H1 (cell line): ENCODE data around the gene MRE11. TPM values are rescaled to one million over a fixed set of nuclear protein-coding genes. Genes with fewer than 3 reads are reported as not detected.

ENCODE experiments used
- CTCF ChIA-PET: fragments of 300-600 bp; sonication (Branson Sonifier 250); formaldehyde crosslinking; loops from one replicate; lab custom pipeline; 2021; ENCODE audit not compliant: partially characterized antibody; lab: Charles Lee
- POLR2A ChIA-PET: fragments of 300-600 bp; sonication (Branson Sonifier 250); formaldehyde crosslinking; loops from one replicate; lab custom pipeline; 2021; ENCODE audit warnings: inconsistent platforms; ENCODE audit not compliant: partially characterized antibody; lab: Charles Lee
- DNase-seq, 2 experiments: peaks; one replicate each; pipeline versions ENCODE4 v3.0.0 to v3.0.0-alpha.2; 2010 to 2022; ENCODE audit warnings: low spot score in 2 of 2, low read depth in 1 of 2, mixed read lengths in 1 of 2
- FAIRE-seq: peaks from 2 replicates; lab custom pipeline; 2011; peaks lifted over from hg19 to GRCh38; lab: Jason Lieb, UNC
- H2AFZ ChIP-seq: 2 replicates; pipeline ENCODE4 v1.8.1; 2012; ENCODE audit warnings: low read length, inconsistent platforms
- H2AK5ac ChIP-seq: 2 replicates; pipeline ENCODE4 v1.6.1; 2013; ENCODE audit warnings: low read depth, low read length
- H2BK120ac ChIP-seq: replicated peaks from 2 replicates; pipeline ENCODE3; 2013; ENCODE audit warnings: low read depth, low read length, inconsistent platforms
- H2BK12ac ChIP-seq: 2 replicates; pipeline ENCODE4 v1.6.1; 2013; ENCODE audit warnings: low read depth, low read length
- H2BK15ac ChIP-seq: 2 replicates; pipeline ENCODE4 v1.6.1; 2013; ENCODE audit warnings: low read length
- H2BK20ac ChIP-seq: 2 replicates; pipeline ENCODE4 v1.6.1; 2013; ENCODE audit warnings: low read length
- H2BK5ac ChIP-seq: 2 replicates; pipeline ENCODE4 v1.6.1; 2013; ENCODE audit warnings: low read depth, low read length
- H3K14ac ChIP-seq: 2 replicates; pipeline ENCODE4 v1.6.1; 2013; ENCODE audit warnings: inconsistent platforms; ENCODE audit not compliant: insufficient read length
- H3K18ac ChIP-seq: 2 replicates; pipeline ENCODE4 v1.6.1; 2013; ENCODE audit warnings: low read length; ENCODE audit errors: extremely low read depth
- H3K23ac ChIP-seq: 2 replicates; pipeline ENCODE4 v1.6.1; 2013; ENCODE audit warnings: inconsistent platforms; ENCODE audit not compliant: insufficient read length
- H3K23me2 ChIP-seq: 2 replicates; pipeline ENCODE4 v1.6.1; 2013; ENCODE audit warnings: low read depth, low read length
- H3K27ac ChIP-seq: 2 replicates; pipeline ENCODE4 v1.6.1; 2011; ENCODE audit warnings: low read depth, low read length, inconsistent platforms
- H3K27me3 ChIP-seq, 4 experiments: replicated peaks in 1 of 4; 1 replicate in 1 of 4; 2 replicates in 3 of 4; pipeline versions ENCODE4 v1.6.1 to v1.8.1; 2011 to 2013; ENCODE audit warnings: low read length in 3 of 4, mild to moderate bottlenecking in 3 of 4, inconsistent platforms in 2 of 4, mixed read lengths in 2 of 4, moderate library complexity in 1 of 4; ENCODE audit not compliant: control insufficient read depth in 3 of 4, insufficient read depth in 3 of 4; ENCODE audit errors: extremely low read depth in 1 of 4
- H3K36me3 ChIP-seq, 4 experiments: 2 replicates each; pipeline versions ENCODE4 v1.6.1 to v1.8.1; 2011 to 2013; ENCODE audit warnings: mild to moderate bottlenecking in 4 of 4, low read length in 3 of 4, moderate library complexity in 2 of 4, control low read depth in 1 of 4, inconsistent platforms in 1 of 4; ENCODE audit not compliant: insufficient read depth in 4 of 4, control insufficient read depth in 2 of 4
- H3K4ac ChIP-seq: replicated peaks from 2 replicates; pipeline ENCODE3; 2013; ENCODE audit warnings: low read length, low read depth, mixed read lengths, inconsistent platforms; ENCODE audit not compliant: insufficient read length
- H3K4me1 ChIP-seq, 4 experiments: replicated peaks in 1 of 4; 1 replicate in 1 of 4; 2 replicates in 3 of 4; pipeline versions ENCODE4 v1.6.1 to v1.8.1; 2011 to 2013; ENCODE audit warnings: low read length in 3 of 4, inconsistent platforms in 2 of 4, mixed read lengths in 1 of 4; ENCODE audit not compliant: insufficient read depth in 4 of 4, control insufficient read depth in 3 of 4
- H3K4me2 ChIP-seq, 2 experiments: 2 replicates each; pipeline versions ENCODE4 v1.6.1 to v1.8.1; 2011 to 2013; ENCODE audit warnings: low read depth in 2 of 2, low read length in 2 of 2, control low read depth in 1 of 2, inconsistent platforms in 1 of 2, mild to moderate bottlenecking in 1 of 2; ENCODE audit not compliant: insufficient read depth in 1 of 2
- H3K4me3 ChIP-seq, 4 experiments: fragments of 200-600, 300-600 bp in 1 of 4; sonication (generic), shearing (Covaris generic), sonication (Bioruptor Twin) in 1 of 4; 2 replicates each; pipeline versions ENCODE4 v1.5.1 to v1.8.1; 2011 to 2016; ENCODE audit warnings: low read length in 4 of 4, low read depth in 3 of 4, control low read depth in 2 of 4, inconsistent platforms in 2 of 4, mild to moderate bottlenecking in 2 of 4, mixed read lengths in 1 of 4, moderate library complexity in 1 of 4; ENCODE audit not compliant: insufficient read depth in 2 of 4; ENCODE audit errors: extremely low read depth in 1 of 4
- H3K56ac ChIP-seq: replicated peaks from 2 replicates; pipeline ENCODE3; 2013; ENCODE audit warnings: low read depth, mild to moderate bottlenecking, mixed read lengths, low read length, inconsistent platforms; ENCODE audit not compliant: insufficient read length
- H3K79me1 ChIP-seq: 2 replicates; pipeline ENCODE4 v1.6.1; 2013; ENCODE audit warnings: low read depth, low read length, control low read depth
- H3K79me2 ChIP-seq, 2 experiments: 2 replicates each; pipeline versions ENCODE4 v1.6.1 to v1.8.1; 2012 to 2013; ENCODE audit warnings: low read length in 2 of 2, mild to moderate bottlenecking in 2 of 2, inconsistent platforms in 1 of 2; ENCODE audit not compliant: insufficient read depth in 2 of 2, control insufficient read depth in 1 of 2
- H3K9ac ChIP-seq, 4 experiments: replicated peaks in 1 of 4; 1 replicate in 1 of 4; 2 replicates in 3 of 4; pipeline versions ENCODE4 v1.6.1 to v1.8.1; 2011 to 2013; ENCODE audit warnings: low read depth in 3 of 4, low read length in 3 of 4, control low read depth in 2 of 4, mild to moderate bottlenecking in 2 of 4, moderate library complexity in 2 of 4, inconsistent platforms in 1 of 4; ENCODE audit errors: extremely low read depth in 1 of 4
- H3K9me3 ChIP-seq, 2 experiments: 2 replicates each; pipeline versions ENCODE4 v1.6.1 to v1.8.1; 2012 to 2013; ENCODE audit warnings: mild to moderate bottlenecking in 2 of 2, moderate library complexity in 2 of 2, control low read depth in 1 of 2, inconsistent platforms in 1 of 2, low read depth in 1 of 2, low read length in 1 of 2, mixed read lengths in 1 of 2; ENCODE audit not compliant: insufficient read depth in 2 of 2
- H4K20me1 ChIP-seq, 2 experiments: replicated peaks in 1 of 2; 2 replicates each; pipeline versions ENCODE3 to v1.8.1; 2011 to 2013; ENCODE audit warnings: inconsistent platforms in 2 of 2, low read length in 2 of 2, mild to moderate bottlenecking in 1 of 2; ENCODE audit not compliant: insufficient read depth in 2 of 2, control insufficient read depth in 1 of 2
- H4K5ac ChIP-seq: 2 replicates; pipeline ENCODE4 v1.6.1; 2013; ENCODE audit warnings: low read length, low read depth, mixed read lengths, inconsistent platforms; ENCODE audit not compliant: insufficient read length
- H4K8ac ChIP-seq: 2 replicates; pipeline ENCODE4 v1.8.0; 2013; ENCODE audit warnings: mild to moderate bottlenecking, moderate library complexity, low read length, inconsistent platforms; ENCODE audit not compliant: insufficient read depth; ENCODE audit errors: extremely low read depth
- H4K91ac ChIP-seq: replicated peaks from 2 replicates; pipeline ENCODE3; 2013; ENCODE audit warnings: low read length, mixed read lengths, inconsistent platforms; ENCODE audit not compliant: insufficient read length
- CREB1 ChIP-seq: IDR thresholded peaks from 2 replicates; pipeline ENCODE4 v1.6.1; 2012; ENCODE audit warnings: inconsistent platforms
- HDAC6 ChIP-seq: IDR thresholded peaks from one replicate; pipeline ENCODE4 v1.7.1; 2012; ENCODE audit warnings: low read depth, mild to moderate bottlenecking, inconsistent platforms, low read length, moderate library complexity
- MAFK ChIP-seq: IDR thresholded peaks from 2 replicates; pipeline ENCODE4 v1.6.1; 2012; ENCODE audit warnings: low read depth, mild to moderate bottlenecking, improper control_type of control experiment, low read length
- NRF1 ChIP-seq: IDR thresholded peaks from 2 replicates; pipeline ENCODE4 v1.6.1; 2011; ENCODE audit warnings: mild to moderate bottlenecking, low read depth, low read length, improper control_type of control experiment
- SIRT6 ChIP-seq: IDR thresholded peaks from one replicate; pipeline ENCODE4 v1.7.1; 2012; ENCODE audit warnings: low read length, inconsistent platforms
- SUZ12 ChIP-seq: fragments of 200-600 bp; sonication (generic); IDR thresholded peaks from 2 replicates; pipeline ENCODE4 v1.6.1; 2012; ENCODE audit warnings: mild to moderate bottlenecking, inconsistent platforms, low read length, moderate library complexity, mixed read lengths
- WGBS, 2 experiments: shearing (Covaris generic) in 1 of 2; methylation state at CpG; one replicate each; pipeline versions ENCODE4 v1.1.6 to v1.1.7; 2013 to 2015; ENCODE audit warnings: low lambda C conversion rate in 2 of 2, mixed read lengths in 2 of 2, inconsistent platforms in 1 of 2, low coverage in 1 of 2, missing lambda C conversion rate in 1 of 2; ENCODE audit not compliant: insufficient replicate concordance in 2 of 2, insufficient coverage in 1 of 2, insufficient read length in 1 of 2; ENCODE audit errors: extremely low coverage in 1 of 2, missing lambda C conversion rate in 1 of 2; 5-methylcytosine and 5-hydroxymethylcytosine counted together
- polyA plus RNA-seq, 7 experiments: library from polyadenylated mRNA; depleted of rRNA in 3 of 7; stranded (reverse) in 5 of 7; unstranded in 2 of 7; fragments of >200 nt in 5 of 7; fragments of 200-250 nt in 2 of 7; gene quantifications; 1 replicate in 5 of 7; 2 replicates in 1 of 7; 4 replicates in 1 of 7; pipeline versions ENCODE4 v1.2.1 to v1.2.3, GENCODE V29; 2011 to 2013; ENCODE audit warnings: missing spikeins in 2 of 7, mixed read lengths in 2 of 7
- total RNA-seq: library from RNA; stranded (reverse); fragmentation: NEBNext Ultra II Directional; extraction: Animal tissue kit (Norgen Biotek cat#: 25700); gene quantifications from 2 replicates; pipeline ENCODE4 v1.2.1, GENCODE V29; 2021

The MRE11 gene
- total and polyA plus RNA-seq, 2 of the 8 experiments (the other 6 are each of a cell fraction or from before 2014, with no cell fraction given), result 7.2 to 43.4 TPM

GRCh38 chr11:94423507-94423906, 70.1 kb downstream of the MRE11 start:
- Histone ChIP-seq H3K36me3 (peaks cover 0 to 6% (median under 1%) of the 10 kb centered on the region in 4 experiments; a peak in 2 of 8 replicates), H4K5ac (no peak overlapping the region), H3K27ac (no peak overlapping the region), H2BK5ac (no peak overlapping the region; the same call in 1 of the 2 replicates), H3K27me3 (no peaks in the 10 kb centered on the region), H3K23me2 (no peaks in the 10 kb centered on the region), H3K4me2 (no peak overlapping the region), H3K79me2 (no peaks in the 10 kb centered on the region), H3K23ac (no peak overlapping the region), H3K79me1 (no peaks in the 10 kb centered on the region), H2AK5ac (no peak overlapping the region; the same call in 1 of the 2 replicates), H4K20me1 (peaks cover 0 to 2% of the 10 kb centered on the region in 2 experiments), H2AFZ (no peak overlapping the region), H2BK20ac (no peak overlapping the region), H2BK15ac (no peak overlapping the region), H3K18ac (no peak overlapping the region), H3K4ac (no peak overlapping the region), H3K56ac (no peak overlapping the region), H2BK12ac (no peak overlapping the region), H4K91ac (no peak overlapping the region), H3K4me1 (no peaks in the 10 kb centered on the region), H2BK120ac (no peak overlapping the region), H3K4me3 (no peak overlapping the region), H4K8ac (no peak overlapping the region), H3K9ac (no peak overlapping the region), H3K9me3 (no peaks in the 10 kb centered on the region), H3K14ac (no peak overlapping the region)
- TF ChIP-seq MAFK (no peak), HDAC6 (no peak), SUZ12 (no peak), SIRT6 (no peak), CREB1 (no peak), NRF1 (no peak)
- POLR2A ChIA-PET, result interaction anchor here (0.9 kb wide), 1 partner anchor 18 kb away, joined by 3 read pairs; no protein-coding TSS in a partner anchor
- DNase-seq (no peak), FAIRE-seq (no peak)
- 96% methylated on average over 3 of the region's 3 CpGs; no CpG with 5 or more reads in 1 of the 2 experiments for WGBS, 2 experiments
- CTCF ChIA-PET, result interaction anchor here (1.3 to 1.9 kb wide), 2 partner anchors 97 to 528 kb away, joined by 4 to 5 read pairs; no protein-coding TSS in a partner anchor
